ENCODE measurements around the gene TCF7L1.
"Not testable (repeated sequence)": the region's sequence is repeated elsewhere in the genome, so short reads cannot be mapped to it uniquely, and the experiment has no call there.

The TCF7L1 gene

GRCh38 chr2:85131116-85131515, 2.1 kb upstream of the TCF7L1 start:
- in situ Hi-C loops (cut with HindIII; ENCODE audit: low sequenced_read_pairs): no loop called here

GRCh38 chr2:85132397-85132796, 795 bp upstream of the TCF7L1 start:
- in situ Hi-C loops (cut with HindIII; ENCODE audit: low sequenced_read_pairs): no loop called here

- in situ Hi-C loops (cut with HindIII; ENCODE audit: low sequenced_read_pairs): no loop called here
Observed at GRCh38 chr2:85133751-85134254, 611 bp downstream of the TCF7L1 start.

- in situ Hi-C loops (cut with HindIII; ENCODE audit: low sequenced_read_pairs): no loop called here
Observed at GRCh38 chr2:85134255-85134895, 1.2 kb downstream of the TCF7L1 start.

GRCh38 chr2:85134896-85135659, 1.9 kb downstream of the TCF7L1 start:
- in situ Hi-C loops (cut with HindIII; ENCODE audit: low sequenced_read_pairs): no loop called here

- in situ Hi-C loops (cut with HindIII; ENCODE audit: low sequenced_read_pairs): no loop called here
Observed at GRCh38 chr2:85135660-85135914, 2.4 kb downstream of the TCF7L1 start.

- in situ Hi-C loops (cut with HindIII; ENCODE audit: low sequenced_read_pairs): no loop called here
Observed at GRCh38 chr2:85137156-85137555, 4.0 kb downstream of the TCF7L1 start.

GRCh38 chr2:85143463-85144082, 10.4 kb downstream of the TCF7L1 start:
- in situ Hi-C loops (cut with HindIII; ENCODE audit: low sequenced_read_pairs): no loop called here

GRCh38 chr2:85145116-85145820, 12.1 kb downstream of the TCF7L1 start:
- in situ Hi-C loops (cut with HindIII; ENCODE audit: low sequenced_read_pairs): no loop called here

- in situ Hi-C loops (cut with HindIII; ENCODE audit: low sequenced_read_pairs): no loop called here
Observed at GRCh38 chr2:85148190-85148589, 15.0 kb downstream of the TCF7L1 start.

- in situ Hi-C loops (cut with HindIII; ENCODE audit: low sequenced_read_pairs): no loop called here
Observed at GRCh38 chr2:85151026-85151425, 17.8 kb downstream of the TCF7L1 start.

- in situ Hi-C loops (cut with HindIII; ENCODE audit: low sequenced_read_pairs): no loop called here
Observed at GRCh38 chr2:85152895-85153294, 19.7 kb downstream of the TCF7L1 start.

- in situ Hi-C loops (cut with HindIII; ENCODE audit: low sequenced_read_pairs): no loop called here
Observed at GRCh38 chr2:85154048-85154753, 21.0 kb downstream of the TCF7L1 start.

GRCh38 chr2:85155082-85155481, 21.9 kb downstream of the TCF7L1 start:
- in situ Hi-C loops (cut with HindIII; ENCODE audit: low sequenced_read_pairs): not testable (repeated sequence)

GRCh38 chr2:85156153-85156552, 23.0 kb downstream of the TCF7L1 start:
- in situ Hi-C loops (cut with HindIII; ENCODE audit: low sequenced_read_pairs): no loop called here

- in situ Hi-C loops (cut with HindIII; ENCODE audit: low sequenced_read_pairs): no loop called here
Observed at GRCh38 chr2:85156619-85157018, 23.4 kb downstream of the TCF7L1 start.

GRCh38 chr2:85157345-85157744, 24.2 kb downstream of the TCF7L1 start:
- in situ Hi-C loops (cut with HindIII; ENCODE audit: low sequenced_read_pairs): no loop called here

GRCh38 chr2:85158559-85159273, 25.5 kb downstream of the TCF7L1 start:
- in situ Hi-C loops (cut with HindIII; ENCODE audit: low sequenced_read_pairs): no loop called here

GRCh38 chr2:85159589-85159988, 26.4 kb downstream of the TCF7L1 start:
- in situ Hi-C loops (cut with HindIII; ENCODE audit: low sequenced_read_pairs): no loop called here

Measured in DLD1 (cell line).